Body of pancreas (tissue), 4 donors: Measurements from ENCODE around the gene USP12.

ENCODE experiments used
- POLR2A ChIP-seq, 3 donors: fragments of 450-650 bp; IDR thresholded peaks; one replicate each; pipeline ENCODE4 v1.6.1; 2016; ENCODE audit warnings: antibody characterized with exemption in 3 of 3, mild to moderate bottlenecking in 2 of 3
- TF ChIP-seq, protein P1 (sequence below), 7 experiments: fragments of 450-650 bp in 4 of 7; fragments of 200-600 bp in 3 of 7; sonication (generic) in 3 of 7; IDR thresholded peaks; one replicate each; pipeline ENCODE4 v1.5.1; 2016 to 2019; ENCODE audit warnings: antibody characterized with exemption in 7 of 7

DNA sequence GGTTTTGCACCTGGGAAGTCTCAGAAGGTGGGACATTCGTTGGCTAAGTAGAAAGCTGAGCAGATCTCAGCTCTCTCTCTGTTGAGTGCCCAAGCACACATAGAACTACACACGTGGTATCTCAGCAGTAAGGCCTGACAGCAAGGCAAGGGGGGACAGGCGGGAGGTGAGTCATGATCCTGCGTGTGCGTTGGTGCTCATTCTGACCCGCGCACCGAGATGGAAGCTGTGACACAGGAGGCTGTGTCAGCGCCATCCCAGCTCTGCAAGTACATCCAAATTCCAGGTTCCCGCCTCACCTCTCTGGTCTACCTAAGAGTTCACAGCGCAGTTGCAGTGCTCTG is 135.7 kb downstream of the USP12 start:
- TF ChIP-seq, protein P1, sequence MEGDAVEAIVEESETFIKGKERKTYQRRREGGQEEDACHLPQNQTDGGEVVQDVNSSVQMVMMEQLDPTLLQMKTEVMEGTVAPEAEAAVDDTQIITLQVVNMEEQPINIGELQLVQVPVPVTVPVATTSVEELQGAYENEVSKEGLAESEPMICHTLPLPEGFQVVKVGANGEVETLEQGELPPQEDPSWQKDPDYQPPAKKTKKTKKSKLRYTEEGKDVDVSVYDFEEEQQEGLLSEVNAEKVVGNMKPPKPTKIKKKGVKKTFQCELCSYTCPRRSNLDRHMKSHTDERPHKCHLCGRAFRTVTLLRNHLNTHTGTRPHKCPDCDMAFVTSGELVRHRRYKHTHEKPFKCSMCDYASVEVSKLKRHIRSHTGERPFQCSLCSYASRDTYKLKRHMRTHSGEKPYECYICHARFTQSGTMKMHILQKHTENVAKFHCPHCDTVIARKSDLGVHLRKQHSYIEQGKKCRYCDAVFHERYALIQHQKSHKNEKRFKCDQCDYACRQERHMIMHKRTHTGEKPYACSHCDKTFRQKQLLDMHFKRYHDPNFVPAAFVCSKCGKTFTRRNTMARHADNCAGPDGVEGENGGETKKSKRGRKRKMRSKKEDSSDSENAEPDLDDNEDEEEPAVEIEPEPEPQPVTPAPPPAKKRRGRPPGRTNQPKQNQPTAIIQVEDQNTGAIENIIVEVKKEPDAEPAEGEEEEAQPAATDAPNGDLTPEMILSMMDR (IDR thresholded peaks at IDR 0.05): no peak
- TF ChIP-seq POLR2A (IDR thresholded peaks at IDR 0.05): no peak
